H54 (cell line): ENCODE results near the gene VPS13D.
A peak's percentile ranks its signal among the peaks of the same experiment; 100 is the strongest.
"Not testable (repeated sequence)": the region's sequence is repeated elsewhere in the genome, so short reads cannot be mapped to it uniquely, and the experiment has no call there.

Experiments used
- DNase-seq: peaks from one replicate; pipeline ENCODE4 v3.0.0; 2011; ENCODE audit warnings: low spot score, mixed read lengths; ENCODE audit not compliant: insufficient read length
- FAIRE-seq: peaks from 3 replicates; lab custom pipeline; 2011; peaks lifted over from hg19 to GRCh38; lab: Jason Lieb, UNC
- POLR2A ChIP-seq: IDR thresholded peaks from 2 replicates; pipeline ENCODE4 v1.6.1; 2011; ENCODE audit warnings: low read depth, mild to moderate bottlenecking, low read length

VPS13D gene

DNA sequence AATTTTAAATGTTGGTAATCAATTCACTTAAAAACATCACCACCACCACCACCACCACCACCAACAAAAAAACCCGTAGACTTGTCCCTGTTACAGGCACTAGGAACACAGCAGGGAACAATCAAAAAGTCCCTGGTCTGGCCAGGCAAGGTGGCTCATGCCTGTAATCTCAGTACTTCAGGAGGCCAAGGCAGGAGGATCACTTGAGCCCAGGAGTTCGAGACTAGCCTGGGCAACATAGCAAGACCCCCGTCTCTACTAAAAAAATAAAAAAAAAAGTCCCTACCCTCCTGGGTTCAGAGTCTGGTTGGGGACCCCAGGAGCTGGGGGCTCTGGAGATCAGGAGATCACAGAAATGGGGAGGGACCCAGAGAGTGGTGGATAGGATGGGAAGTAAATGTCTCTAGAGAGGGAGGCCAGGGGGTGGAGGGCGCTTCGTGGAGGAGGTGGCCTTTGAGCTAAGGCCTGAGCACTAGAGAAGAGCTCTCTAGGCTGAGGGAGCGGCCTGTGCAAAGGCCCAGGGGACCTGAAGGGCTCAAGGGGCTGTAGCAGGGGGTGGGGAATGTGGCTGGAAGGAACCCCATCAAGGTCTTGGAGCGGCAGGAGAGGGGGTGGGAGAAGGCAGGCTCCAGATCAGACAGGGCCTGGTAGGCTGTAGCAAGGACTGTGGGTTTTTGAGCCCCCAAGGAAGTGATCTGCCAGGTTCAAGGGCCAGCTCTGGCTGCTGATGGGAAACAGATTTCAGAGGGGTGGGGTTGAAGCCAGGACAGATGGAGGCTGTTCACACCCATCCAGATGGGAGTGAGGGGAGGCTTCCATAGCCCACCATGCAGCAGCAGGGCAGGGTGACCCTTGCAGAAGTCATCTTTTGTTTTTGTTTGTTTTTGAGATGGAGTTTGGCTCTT lies 24.8 kb upstream of the VPS13D start:
- TF ChIP-seq POLR2A: no peak
- FAIRE-seq (no peak), DNase-seq (no peak)

DNA sequence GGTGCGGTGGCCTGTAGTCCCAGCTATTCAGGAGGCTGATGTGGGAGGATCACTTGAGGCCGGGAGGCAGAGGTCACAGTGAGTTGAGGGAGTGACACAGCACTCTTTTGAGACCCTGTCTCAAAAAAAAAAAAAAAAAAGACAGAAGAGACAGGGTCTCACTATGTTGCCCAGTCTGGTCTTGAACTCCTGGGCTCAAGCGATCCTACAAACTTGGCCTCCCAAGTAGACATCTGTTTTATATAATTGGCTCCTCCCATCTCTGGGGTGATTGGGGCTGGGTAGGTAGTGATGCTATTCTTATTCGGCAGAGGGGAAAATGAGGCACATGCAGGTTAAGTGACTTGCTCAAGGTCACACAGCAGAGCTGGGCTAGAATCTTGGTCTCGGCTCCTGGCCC lies 23.6 kb upstream of the VPS13D start:
- no peak for TF ChIP-seq POLR2A
- no peak for DNase-seq
- FAIRE-seq: no peak

DNA sequence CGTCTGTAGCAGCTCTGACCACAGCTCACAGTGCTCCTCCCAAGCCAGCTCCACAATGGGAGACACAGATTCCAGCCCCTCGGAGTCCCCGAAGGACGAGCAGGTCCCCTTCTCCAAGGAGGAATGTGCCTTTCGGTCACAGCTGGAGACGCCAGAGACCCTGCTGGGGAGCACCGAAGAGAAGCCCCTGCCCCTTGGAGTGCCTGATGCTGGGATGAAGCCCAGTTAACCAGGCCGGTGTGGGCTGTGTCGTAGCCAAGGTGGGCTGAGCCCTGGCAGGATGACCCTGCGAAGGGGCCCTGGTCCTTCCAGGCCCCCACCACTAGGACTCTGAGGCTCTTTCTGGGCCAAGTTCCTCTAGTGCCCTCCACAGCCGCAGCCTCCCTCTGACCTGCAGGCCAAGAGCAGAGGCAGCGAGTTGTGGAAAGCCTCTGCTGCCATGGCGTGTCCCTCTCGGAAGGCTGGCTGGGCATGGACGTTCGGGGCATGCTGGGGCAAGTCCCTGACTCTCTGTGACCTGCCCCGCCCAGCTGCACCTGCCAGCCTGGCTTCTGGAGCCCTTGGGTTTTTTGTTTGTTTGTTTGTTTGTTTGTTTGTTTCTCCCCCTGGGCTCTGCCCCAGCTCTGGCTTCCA lies 22.9 kb upstream of the VPS13D start:
- no peak for TF ChIP-seq POLR2A
- FAIRE-seq: no peak

DNA sequence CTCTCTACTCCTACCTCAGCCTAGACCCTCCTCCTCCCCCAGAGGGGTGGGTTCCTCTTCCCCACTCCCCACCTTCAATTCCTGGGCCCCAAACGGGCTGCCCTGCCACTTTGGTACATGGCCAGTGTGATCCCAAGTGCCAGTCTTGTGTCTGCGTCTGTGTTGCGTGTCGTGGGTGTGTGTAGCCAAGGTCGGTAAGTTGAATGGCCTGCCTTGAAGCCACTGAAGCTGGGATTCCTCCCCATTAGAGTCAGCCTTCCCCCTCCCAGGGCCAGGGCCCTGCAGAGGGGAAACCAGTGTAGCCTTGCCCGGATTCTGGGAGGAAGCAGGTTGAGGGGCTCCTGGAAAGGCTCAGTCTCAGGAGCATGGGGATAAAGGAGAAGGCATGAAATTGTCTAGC lies 21.6 kb upstream of the VPS13D start:
- no peak for FAIRE-seq
- no peak for DNase-seq
- no peak for TF ChIP-seq POLR2A

More for the DNA sequence above, 22.9 kb upstream of the VPS13D start:
- no peak for DNase-seq

DNA sequence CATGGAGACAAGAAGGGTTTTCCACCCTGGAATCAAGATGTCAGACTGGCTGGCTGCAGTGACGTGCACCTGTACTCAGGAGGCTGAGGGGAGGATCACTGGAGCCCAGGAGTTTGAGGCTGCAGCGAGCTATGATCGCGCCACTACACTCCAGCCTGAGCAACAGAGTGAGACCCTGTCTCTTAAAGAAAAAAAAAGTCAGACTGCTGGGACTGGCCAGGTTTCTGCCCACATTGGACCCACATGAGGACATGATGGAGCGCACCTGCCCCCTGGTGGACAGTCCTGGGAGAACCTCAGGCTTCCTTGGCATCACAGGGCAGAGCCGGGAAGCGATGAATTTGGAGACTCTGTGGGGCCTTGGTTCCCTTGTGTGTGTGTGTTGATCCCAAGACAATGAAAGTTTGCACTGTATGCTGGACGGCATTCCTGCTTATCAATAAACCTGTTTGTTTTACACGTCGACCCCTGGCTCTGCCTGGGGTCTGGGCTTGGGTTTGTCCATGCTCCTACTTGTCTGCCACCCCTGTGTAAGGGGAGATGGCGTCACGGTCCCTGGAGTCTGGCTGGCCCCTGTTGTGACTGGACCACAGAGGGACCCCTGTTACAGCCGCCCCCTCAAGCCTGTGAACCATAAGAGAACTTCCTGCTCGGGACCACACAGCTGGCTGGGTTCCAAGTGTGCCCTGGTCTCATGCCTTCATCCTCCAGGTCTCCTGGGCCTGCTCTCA lies 20.9 kb upstream of the VPS13D start:
- DNase-seq (peak; percentile 70), FAIRE-seq (peak; percentile 82)
- TF ChIP-seq POLR2A: no peak

DNA sequence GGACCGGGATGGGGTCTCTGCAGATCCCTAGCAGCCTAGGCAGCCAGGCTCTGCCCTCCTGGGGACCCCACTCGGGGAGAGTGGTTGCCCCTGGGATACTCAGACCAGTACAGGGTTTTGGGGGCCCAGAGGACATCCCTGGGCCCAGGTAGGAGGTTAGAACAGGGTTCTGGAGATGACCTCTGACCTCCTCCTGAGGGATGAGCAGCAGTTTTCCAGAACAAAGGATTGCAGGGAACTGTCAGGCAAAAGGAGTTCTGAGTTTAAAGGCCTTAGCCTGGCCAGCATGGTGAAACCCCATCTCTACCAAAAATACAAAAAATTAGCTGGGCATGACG lies 20.4 kb upstream of the VPS13D start:
- FAIRE-seq: no peak
- TF ChIP-seq POLR2A: no peak
- DNase-seq: no peak

DNA sequence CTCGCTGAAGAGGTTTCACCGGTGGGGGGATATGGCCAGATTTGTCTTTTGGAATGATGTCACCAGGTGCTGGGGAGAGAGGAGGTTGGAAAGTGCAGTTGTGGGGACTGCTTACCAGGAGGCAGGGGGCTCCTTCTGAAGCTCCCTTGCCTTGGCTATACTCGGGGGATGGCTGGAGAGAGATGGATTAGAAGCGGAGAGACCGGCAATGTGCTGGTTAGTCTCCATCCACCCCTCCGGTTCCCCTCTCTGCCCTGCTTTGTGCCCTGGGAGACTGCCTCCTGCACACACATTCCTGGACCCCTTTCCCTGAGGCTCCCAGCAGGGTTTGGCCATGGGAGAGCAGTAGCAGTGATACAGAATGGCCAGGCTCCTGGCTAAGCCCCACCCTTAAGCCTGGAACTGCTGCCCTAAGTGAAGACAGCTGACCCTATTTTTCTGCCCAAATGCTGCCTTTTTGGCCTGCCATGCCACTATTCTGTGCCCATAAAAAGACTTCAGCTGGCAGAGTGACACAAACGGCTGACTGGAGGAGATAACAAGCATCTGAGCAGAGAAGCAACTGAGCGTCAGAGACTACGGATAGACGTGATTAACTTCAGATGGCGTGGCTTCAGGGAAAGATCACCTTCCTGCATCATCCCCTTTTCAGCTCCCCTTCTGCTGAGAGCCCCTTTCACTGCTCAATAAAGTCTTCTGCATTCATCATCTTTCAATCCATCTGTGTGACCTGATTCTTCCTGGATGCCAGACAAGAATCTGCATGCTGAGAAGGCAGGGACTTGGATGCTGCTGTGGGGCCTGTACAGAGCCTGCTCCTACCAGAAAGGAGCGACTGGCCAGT lies 14.5 kb upstream of the VPS13D start:
- DNase-seq (no peak), FAIRE-seq (no peak)
- no peak for TF ChIP-seq POLR2A

DNA sequence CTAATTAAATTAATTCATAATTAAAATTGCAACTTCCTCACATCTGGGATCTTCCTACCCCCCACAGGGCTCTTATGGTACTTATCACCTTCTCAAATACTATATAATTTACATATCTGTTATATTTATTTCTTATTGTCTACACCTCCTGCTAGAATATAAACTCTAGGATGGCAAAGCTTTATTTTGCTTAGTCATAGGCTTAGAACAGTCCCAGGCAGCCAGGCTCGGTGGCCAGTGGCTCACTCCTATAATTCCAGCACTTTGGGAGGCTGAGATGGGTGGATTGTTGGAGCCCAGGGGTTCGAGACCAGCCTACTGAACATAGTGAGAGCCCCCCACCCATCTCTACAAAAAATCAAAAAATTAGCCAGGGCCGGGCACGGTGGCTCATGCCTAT lies 10.0 kb upstream of the VPS13D start:
- no peak for FAIRE-seq
- DNase-seq: no peak
- no peak for TF ChIP-seq POLR2A

DNA sequence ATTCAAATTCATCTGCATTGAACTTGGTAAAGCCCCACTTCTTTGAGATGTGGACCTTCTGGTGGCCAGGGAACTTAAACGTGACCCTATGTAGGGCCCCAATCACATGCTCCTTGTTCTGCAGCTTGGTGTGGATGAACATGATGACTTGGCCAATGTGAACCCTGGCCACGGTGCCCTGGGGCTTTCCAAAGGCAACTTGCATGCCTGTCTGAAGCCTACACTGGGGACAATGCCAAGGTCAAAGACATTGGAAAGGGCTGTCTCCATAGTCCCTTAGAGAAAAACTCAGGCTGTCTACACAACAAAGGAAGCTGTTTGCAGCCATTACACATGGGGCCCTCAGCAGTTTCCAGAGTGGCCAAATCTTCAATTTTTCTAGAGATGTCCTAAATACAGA lies 8.9 kb upstream of the VPS13D start:
- no peak for TF ChIP-seq POLR2A
- DNase-seq (no peak), FAIRE-seq (no peak)

DNA sequence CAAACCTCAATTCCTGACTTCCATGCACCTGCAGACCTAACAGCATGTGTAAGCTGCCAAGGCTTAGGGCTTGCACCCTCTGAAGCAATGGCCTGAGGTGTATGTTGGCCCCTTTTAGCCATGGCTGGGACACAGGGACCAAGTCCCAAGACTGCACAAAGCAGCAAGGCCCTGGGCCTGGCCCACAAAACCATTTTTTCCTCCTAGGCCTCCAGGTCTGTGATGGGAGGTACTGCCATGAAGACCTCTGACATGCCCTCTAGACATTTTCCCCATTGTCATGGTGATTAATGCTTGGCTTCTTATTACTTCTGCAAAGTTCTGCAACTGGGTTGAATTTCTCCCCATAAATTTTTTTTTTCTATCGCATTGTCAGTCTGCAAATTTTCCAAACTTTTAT lies 7.1 kb upstream of the VPS13D start:
- not testable (repeated sequence) for FAIRE-seq, DNase-seq

DNA sequence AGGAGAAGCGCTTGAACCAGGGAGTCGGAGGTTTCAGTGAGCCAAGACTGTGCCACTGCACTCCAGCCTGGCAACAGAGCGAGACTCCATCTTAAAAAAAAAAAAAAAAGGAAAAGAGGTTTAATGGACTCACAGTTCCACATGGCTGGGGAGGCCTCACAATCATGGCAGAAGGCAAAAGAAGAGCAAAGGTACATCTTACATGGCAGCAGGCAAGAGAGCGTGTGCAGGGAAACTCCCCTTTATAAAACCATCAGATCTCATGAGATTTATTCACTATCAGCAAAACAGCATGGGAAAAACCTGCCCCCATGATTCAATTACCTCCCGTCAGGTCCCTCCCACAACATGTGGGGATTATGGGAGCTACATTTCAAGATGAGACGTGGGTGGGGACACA lies 5.7 kb upstream of the VPS13D start:
- FAIRE-seq, DNase-seq: not testable (repeated sequence)

DNA sequence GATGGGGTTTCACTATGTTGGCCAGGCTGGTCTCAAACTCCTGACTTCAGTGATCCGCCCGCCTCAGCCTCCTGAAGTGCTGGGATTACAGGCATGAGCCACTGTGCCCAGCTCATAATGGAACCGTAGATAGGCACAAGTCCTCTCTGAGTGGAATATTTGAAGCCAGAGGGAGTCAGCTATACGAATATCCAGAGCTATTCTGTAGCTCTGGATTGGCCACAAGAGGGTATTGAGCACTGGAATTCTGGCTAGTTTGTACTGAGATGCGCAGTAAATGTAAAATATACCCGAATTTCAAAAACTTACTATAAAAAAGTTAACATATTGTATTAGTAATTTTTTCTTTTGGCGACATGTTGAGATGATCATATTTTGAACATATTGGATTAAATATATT lies 851 bp upstream of the VPS13D start:
- DNase-seq (no peak), FAIRE-seq (no peak)
- TF ChIP-seq POLR2A: no peak

DNA sequence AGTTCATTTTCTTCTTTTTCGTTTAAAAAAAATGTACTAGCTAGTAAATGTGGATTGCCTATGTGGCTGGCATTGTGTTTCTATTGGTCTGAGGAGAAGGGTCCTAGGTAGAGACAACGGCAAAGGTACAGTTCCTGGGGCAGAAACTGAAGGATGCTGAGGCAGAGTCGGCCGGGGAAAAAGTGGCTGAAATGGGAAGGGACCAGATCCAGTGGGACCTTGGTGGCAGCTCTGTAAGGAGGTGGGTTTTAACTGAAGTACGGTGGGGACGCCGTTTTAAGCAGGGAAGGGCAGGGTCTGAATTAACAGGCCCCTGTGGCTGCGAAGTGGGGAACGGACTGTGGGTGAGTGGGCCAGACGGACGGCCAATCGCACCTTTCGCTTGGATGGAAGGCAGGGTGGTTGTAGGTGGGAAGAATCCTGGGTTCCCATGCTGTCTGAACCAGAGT lies 420 bp upstream of the VPS13D start:
- TF ChIP-seq POLR2A: no peak
- FAIRE-seq (no peak), DNase-seq (no peak)
